ENCODE data around the gene MST1.

MST1 gene

GRCh38 chr3:49729966-49730609, 40.8 kb upstream of the MST1 start:
- no peak overlapping the region for H3K4me3 ChIP-seq (ENCODE audit: low read depth, low read length)
- ChIA-PET CTCF (interaction anchor here (1.8 kb wide), 1 partner anchor 109 kb away, joined by 5 read pairs; no protein-coding TSS in a partner anchor), POLR2A (no interaction called here)
- TF ChIP-seq CTCF (IDR thresholded peaks at IDR 0.05; ENCODE audit: insufficient read depth, low read length, missing control alignments): no peak
- DNase-seq (ENCODE audit: low read depth, low spot score): no peak

- ChIA-PET CTCF (no interaction called here), POLR2A (no interaction called here)
- no peak for DNase-seq (ENCODE audit: low read depth, low spot score)
- TF ChIP-seq CTCF (IDR thresholded peaks at IDR 0.05; ENCODE audit: insufficient read depth, low read length, missing control alignments): no peak
- H3K4me3 ChIP-seq (ENCODE audit: low read depth, low read length): no peak overlapping the region
Observed at GRCh38 chr3:49727924-49728361, 38.7 kb upstream of the MST1 start.

GRCh38 chr3:49727154-49727923, 38.1 kb upstream of the MST1 start:
- ChIA-PET CTCF (no interaction called here), POLR2A (no interaction called here)
- no peak overlapping the region for H3K4me3 ChIP-seq (ENCODE audit: low read depth, low read length)
- no peak for DNase-seq (ENCODE audit: low read depth, low spot score)
- TF ChIP-seq CTCF (IDR thresholded peaks at IDR 0.05; ENCODE audit: insufficient read depth, low read length, missing control alignments): no peak

- POLR2A ChIA-PET: no interaction called here
- H3K4me3 ChIP-seq (ENCODE audit: low read depth, low read length): no peak overlapping the region
- no peak for DNase-seq (ENCODE audit: low read depth, low spot score)
- TF ChIP-seq CTCF (IDR thresholded peaks at IDR 0.05; ENCODE audit: insufficient read depth, low read length, missing control alignments): no peak
- CTCF ChIA-PET: interaction anchor here (1.3 to 1.7 kb wide), 2 partner anchors 10 to 203 kb away, joined by 3 to 6 read pairs; partner anchors contain the start of gene MON1A
Observed at GRCh38 chr3:49725906-49726681, 36.8 kb upstream of the MST1 start.

GRCh38 chr3:49724586-49724985, 35.3 kb upstream of the MST1 start:
- ChIA-PET CTCF (interaction anchor here (1.0 kb wide), 1 partner anchor 115 kb away, joined by 6 read pairs; no protein-coding TSS in a partner anchor), POLR2A (interaction anchor here (1.2 kb wide), 2 partner anchors 9 to 12 kb away, joined by 3 to 5 read pairs; no protein-coding TSS in a partner anchor)
- DNase-seq (ENCODE audit: low read depth, low spot score): no peak
- H3K4me3 ChIP-seq (ENCODE audit: low read depth, low read length): peak overlapping the region; percentile 65
- TF ChIP-seq CTCF (IDR thresholded peaks at IDR 0.05; ENCODE audit: insufficient read depth, low read length, missing control alignments): no peak

Data from AG04449 (cell line).